IMR-90 (cell line): ENCODE measurements around the gene CLIP3. TPM values are rescaled to one million over a fixed set of nuclear protein-coding genes. Genes with fewer than 3 reads are reported as not detected.

ENCODE experiments used
- ATAC-seq: fragments of 200-7000 bp; cut with Tn5 transposase; 2 replicates; pipeline ENCODE4 v1.9.1; 2020; ENCODE audit warnings: low read depth, mild to moderate bottlenecking, moderate library complexity
- BruUV-seq: library from RNA; stranded (reverse); fragments of 400-500 nt; replicated peaks from 2 replicates; lab custom pipeline; 2021; lab: Mats Ljungman, UMichigan
- CTCF ChIA-PET: fragments of 300-600 bp; formaldehyde crosslinking; extraction: SDS; loops from one replicate; lab custom pipeline; 2021; ENCODE audit warnings: antibody characterized with exemption; lab: Yijun Ruan, JAX
- POLR2A ChIA-PET: fragments of 300-600 bp; sonication (Branson Sonifier 250); formaldehyde crosslinking; loops from one replicate; lab custom pipeline; 2022; ENCODE audit warnings: antibody characterized with exemption; ENCODE audit not compliant: unreplicated experiment; lab: Charles Lee
- DNase-seq: peaks from one replicate; pipeline ENCODE4 v3.0.0; 2013
- H2AFZ ChIP-seq: replicated peaks from 2 replicates; pipeline ENCODE3; 2013; ENCODE audit warnings: low read length, mild to moderate bottlenecking; ENCODE audit not compliant: poor library complexity
- H2AK5ac ChIP-seq: 2 replicates; pipeline ENCODE4 v1.6.1; 2013; ENCODE audit warnings: low read depth, low read length, inconsistent platforms
- H2AK9ac ChIP-seq: replicated peaks from 2 replicates; pipeline ENCODE3; 2013; ENCODE audit warnings: mild to moderate bottlenecking, low read depth, low read length, moderate library complexity; ENCODE audit not compliant: poor library complexity
- H2BK120ac ChIP-seq: 2 replicates; pipeline ENCODE4 v1.6.1; 2013; ENCODE audit warnings: low read depth, low read length, inconsistent platforms
- H2BK15ac ChIP-seq: 3 replicates; pipeline ENCODE4 v1.6.1; 2013; ENCODE audit warnings: low read depth, low read length, inconsistent platforms
- H2BK20ac ChIP-seq: 2 replicates; pipeline ENCODE4 v1.6.1; 2013; ENCODE audit warnings: low read depth, mild to moderate bottlenecking, inconsistent platforms, low read length, moderate library complexity
- H2BK5ac ChIP-seq: 2 replicates; pipeline ENCODE4 v1.6.1; 2013; ENCODE audit warnings: mild to moderate bottlenecking, low read depth, low read length, inconsistent platforms; ENCODE audit not compliant: poor library complexity, severe bottlenecking
- H3K14ac ChIP-seq: replicated peaks from 2 replicates; pipeline ENCODE4 v1.6.1; 2013; ENCODE audit warnings: low read depth, low read length, inconsistent platforms
- H3K18ac ChIP-seq: 2 replicates; pipeline ENCODE4 v1.6.1; 2013; ENCODE audit warnings: low read depth, low read length, control low read depth
- H3K23ac ChIP-seq: 2 replicates; pipeline ENCODE4 v1.6.1; 2013; ENCODE audit warnings: low read depth, low read length, inconsistent platforms
- H3K27ac ChIP-seq: 2 replicates; pipeline ENCODE4 v1.5.1; 2013; ENCODE audit warnings: mild to moderate bottlenecking, control low read depth, low read length; ENCODE audit not compliant: insufficient read depth
- H3K27me3 ChIP-seq: 2 replicates; pipeline ENCODE4 v1.6.1; 2013; ENCODE audit warnings: low read length; ENCODE audit not compliant: control insufficient read depth, insufficient read depth
- H3K36me3 ChIP-seq: 2 replicates; pipeline ENCODE4 v1.6.1; 2013; ENCODE audit warnings: low read length, mixed read lengths; ENCODE audit not compliant: control insufficient read depth, insufficient read depth
- H3K4ac ChIP-seq: 2 replicates; pipeline ENCODE4 v1.6.1; 2013; ENCODE audit warnings: low read depth, low read length, inconsistent platforms
- H3K4me1 ChIP-seq: 2 replicates; pipeline ENCODE4 v1.6.1; 2013; ENCODE audit warnings: low read length, mixed read lengths; ENCODE audit not compliant: control insufficient read depth, insufficient read depth
- H3K4me2 ChIP-seq: 2 replicates; pipeline ENCODE4 v1.6.1; 2013; ENCODE audit warnings: low read depth, mild to moderate bottlenecking, control low read depth, low read length, moderate library complexity
- H3K4me3 ChIP-seq: 2 replicates; pipeline ENCODE4 v1.5.1; 2013; ENCODE audit warnings: low read depth, mild to moderate bottlenecking, control low read depth, low read length, moderate library complexity; ENCODE audit not compliant: insufficient read depth
- H3K56ac ChIP-seq: 2 replicates; pipeline ENCODE4 v1.6.1; 2013; ENCODE audit warnings: low read length, inconsistent platforms; ENCODE audit not compliant: insufficient read depth; ENCODE audit errors: extremely low read depth
- H3K79me1 ChIP-seq, 2 experiments: 2 replicates each; pipeline ENCODE4 v1.6.1; 2013; ENCODE audit warnings: low read length in 2 of 2, inconsistent platforms in 1 of 2, low read depth in 1 of 2
- H3K9ac ChIP-seq: 2 replicates; pipeline ENCODE4 v1.6.1; 2013; ENCODE audit warnings: low read depth, low read length, control low read depth
- H3K9me1 ChIP-seq: 2 replicates; pipeline ENCODE4 v1.6.1; 2013; ENCODE audit warnings: low read length, inconsistent platforms; ENCODE audit not compliant: insufficient read depth
- H3K9me3 ChIP-seq: 2 replicates; pipeline ENCODE4 v1.6.1; 2013; ENCODE audit warnings: low read length; ENCODE audit not compliant: control insufficient read depth, insufficient read depth
- H4K20me1 ChIP-seq: 2 replicates; pipeline ENCODE4 v1.6.1; 2013; ENCODE audit warnings: low read length, inconsistent platforms; ENCODE audit not compliant: insufficient read depth
- H4K5ac ChIP-seq: 2 replicates; pipeline ENCODE4 v1.6.1; 2013; ENCODE audit warnings: mild to moderate bottlenecking, low read depth, low read length, control low read depth
- H4K8ac ChIP-seq, 2 experiments: 2 replicates each; pipeline ENCODE4 v1.6.1; 2013; ENCODE audit warnings: low read depth in 2 of 2, low read length in 2 of 2, control low read depth in 1 of 2, inconsistent platforms in 1 of 2
- H4K91ac ChIP-seq: 2 replicates; pipeline ENCODE4 v1.6.1; 2013; ENCODE audit warnings: low read depth, low read length, inconsistent platforms; ENCODE audit not compliant: insufficient read depth
- CEBPB ChIP-seq: IDR thresholded peaks from 2 replicates; pipeline ENCODE4 v1.6.1; 2012; ENCODE audit warnings: low read depth, low read length, improper control_type of control experiment
- POLR2A ChIP-seq: IDR thresholded peaks from 2 replicates; pipeline ENCODE4 v1.6.1; 2012; ENCODE audit warnings: mild to moderate bottlenecking, low read depth, low read length
- WGBS, 2 experiments: methylation state at CpG; one replicate each; pipeline versions ENCODE4 v1.1.5 to v1.1.7; 2013; ENCODE audit warnings: missing lambda C conversion rate in 2 of 2; ENCODE audit not compliant: insufficient read length in 1 of 2; ENCODE audit errors: extremely low coverage in 2 of 2; 5-methylcytosine and 5-hydroxymethylcytosine counted together
- dilution Hi-C: fragments of 300-500 bp; cut with HindIII; formaldehyde crosslinking; loops from one replicate; pipeline ENCODE4 v1.14.3; 2018; ENCODE audit warnings: low sequenced_read_pairs; ENCODE audit not compliant: unreplicated experiment
- in situ Hi-C: fragments of 300-500 bp; cut with MboI; formaldehyde crosslinking; loops from 3 replicates; pipeline ENCODE4 v1.14.3; 2019; ENCODE audit warnings: low sequenced_read_pairs, inconsistent platforms, mixed read lengths
- intact Hi-C: fragments of 100-400 bp; cut with micrococcal nuclease; formaldehyde crosslinking; loops from 2 replicates; pipeline ENCODE4 v1.10.0; 2022
- polyA plus RNA-seq, 3 experiments: library from polyadenylated mRNA; depleted of rRNA; stranded (reverse); fragments of >200 nt; gene quantifications; 2 replicates each; pipeline ENCODE4 v1.2.3, GENCODE V29; 2012; ENCODE audit warnings: low replicate concordance in 1 of 3
- total RNA-seq: library from RNA; depleted of rRNA; stranded (reverse); fragments of >200 nt; gene quantifications from 2 replicates; pipeline ENCODE4 v1.2.3, GENCODE V29; 2012

The CLIP3 gene
- total and polyA plus RNA-seq, 2 of the 4 experiments (the other 2 are of a cell fraction): 5.4 to 28.7 TPM

DNA sequence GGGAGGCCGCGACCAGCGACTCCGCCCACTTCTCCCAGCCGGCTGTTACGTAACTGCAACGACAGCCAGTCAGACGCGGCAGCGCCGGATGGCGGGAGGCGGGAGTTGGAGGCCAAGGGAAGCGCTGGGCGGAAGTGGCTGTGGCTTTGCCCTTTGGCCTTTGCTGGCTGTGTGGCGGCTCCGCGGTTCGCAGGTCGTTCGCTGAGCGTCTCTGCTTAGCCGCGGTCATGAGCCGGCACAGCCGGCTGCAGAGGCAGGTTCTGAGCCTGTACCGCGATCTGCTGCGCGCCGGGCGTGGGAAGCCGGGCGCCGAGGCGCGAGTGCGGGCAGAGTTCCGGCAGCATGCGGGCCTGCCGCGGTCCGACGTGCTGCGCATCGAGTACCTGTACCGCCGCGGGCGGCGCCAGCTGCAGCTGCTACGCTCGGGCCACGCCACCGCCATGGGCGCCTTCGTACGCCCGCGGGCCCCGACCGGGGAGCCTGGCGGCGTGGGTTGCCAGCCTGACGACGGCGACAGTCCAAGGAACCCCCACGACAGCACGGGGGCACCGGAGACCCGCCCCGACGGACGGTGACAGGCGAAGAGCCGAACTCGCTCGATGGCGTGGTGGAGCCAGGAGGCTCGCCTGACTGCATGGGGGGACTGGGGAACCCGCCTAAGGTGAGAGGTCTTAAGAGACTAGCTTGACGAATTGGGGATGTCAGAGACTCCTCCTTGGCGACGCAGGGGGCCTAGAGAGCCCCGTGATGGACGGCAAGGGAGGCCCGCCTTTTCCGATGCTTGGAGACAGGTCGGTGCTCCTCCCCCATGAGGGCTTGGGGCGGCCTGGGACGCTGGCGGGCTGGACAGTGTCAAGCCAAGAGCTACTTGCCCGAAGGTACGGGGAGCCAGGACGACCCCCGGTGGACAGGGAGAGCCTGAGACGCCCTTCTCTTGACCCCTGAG is 37.4 kb downstream of the CLIP3 start, which contains the start of gene SDHAF1:
Gene SDHAF1, plus strand, starts transcription at position 141 of the 946 bp plus-strand sequence. Its CDS starts 87 bp downstream, at position 228.
- H3K27me3 ChIP-seq: no peaks in the 10 kb centered on the region
- dilution Hi-C loops: no loop called here
- H4K5ac ChIP-seq: peak within 1 kb of the TSS; percentile 93
- H3K14ac ChIP-seq: peak within 1 kb of the TSS; percentile 93
- peaks cover 2% of the 10 kb centered on the region; the same call in 1 of the 2 replicates for H3K4me1 ChIP-seq
- H2BK15ac ChIP-seq: no peak within 1 kb of the TSS
- H4K20me1 ChIP-seq: peaks cover 19% of the 10 kb centered on the region; the same call in 1 of the 2 replicates
- peaks cover 2% of the 10 kb centered on the region; the same call in 1 of the 2 replicates for H3K36me3 ChIP-seq
- H3K18ac ChIP-seq: peak within 1 kb of the TSS; percentile 39
- H3K9me1 ChIP-seq: no peaks in the 10 kb centered on the region; the same call in 1 of the 2 replicates
- DNase-seq (peak; percentile 90), ATAC-seq (peak; percentile 91)
- H2AK5ac ChIP-seq: peak within 1 kb of the TSS; percentile 27; the same call in 1 of the 2 replicates
- peak within 1 kb of the TSS; percentile 71 for H2BK5ac ChIP-seq
- H2AFZ ChIP-seq: peak within 1 kb of the TSS; percentile 99
- TF ChIP-seq CEBPB: peak; percentile 95
- no peak for TF ChIP-seq POLR2A
- H4K91ac ChIP-seq: peak within 1 kb of the TSS; percentile 85; the same call in 1 of the 2 replicates
- H3K9me3 ChIP-seq: no peaks in the 10 kb centered on the region
- CTCF ChIA-PET: interaction anchor here (1.4 kb wide), 1 partner anchor 48 kb away, joined by 3 read pairs; no protein-coding TSS in a partner anchor
- POLR2A ChIA-PET: no interaction called here
- 1% methylated on average over 47 of the region's 97 CpGs; no CpG with 5 or more reads in 1 of the 2 experiments for WGBS, 2 experiments
- H2BK20ac ChIP-seq: no peak within 1 kb of the TSS
- peak within 1 kb of the TSS; percentile 90 for H3K23ac ChIP-seq
- H3K4ac ChIP-seq: peak within 1 kb of the TSS; percentile 94
- intact Hi-C loops: loop anchor here (2.0 kb wide), 1 partner anchor 59 kb away; the partner anchor contains the start of genes THAP8 and WDR62
- H3K27ac ChIP-seq: peak within 1 kb of the TSS; percentile 67
- in situ Hi-C loops: no loop called here
- peak within 1 kb of the TSS; percentile 93 for H2AK9ac ChIP-seq
- peak within 1 kb of the TSS; percentile 90 for H3K4me2 ChIP-seq
- H4K8ac ChIP-seq: peak within 1 kb of the TSS; percentile 83 to 100
- H3K9ac ChIP-seq: peak within 1 kb of the TSS; percentile 70
- no TSS peak for BruUV-seq
- 0 out of 2 replicates have a peak within 1 kb of the TSS, but pooled peaks have one; percentile 66 for H3K56ac ChIP-seq
- H2BK120ac ChIP-seq: no peak within 1 kb of the TSS; the same call in 1 of the 2 replicates
- peaks cover 13 to 46% of the 10 kb centered on the region in 2 experiments; a peak in 3 of 4 replicates for H3K79me1 ChIP-seq
- peak within 1 kb of the TSS; percentile 71 for H3K4me3 ChIP-seq
